ENCODE measurements around the gene ATG5.

ATG5 gene

DNA sequence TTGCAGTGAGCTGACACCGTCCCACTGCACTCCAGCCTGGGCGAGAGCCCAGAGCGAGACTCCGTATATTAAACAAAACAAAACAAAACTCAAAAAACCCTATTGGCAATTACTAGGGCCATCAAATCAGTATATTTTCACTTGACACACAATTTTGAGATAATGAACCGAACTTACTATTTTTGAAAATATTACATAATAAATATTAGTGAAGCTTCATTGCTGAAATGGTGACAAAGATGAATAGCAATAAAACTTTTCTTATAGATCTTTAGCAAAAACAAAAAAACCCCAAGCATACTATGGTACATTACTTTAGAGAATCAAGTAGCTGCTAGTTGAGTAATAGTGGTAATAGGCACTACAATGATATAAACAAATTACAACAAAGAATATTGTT, 113.0 kb downstream of the ATG5 start:
- Histone ChIP-seq H3K9me3 (ENCODE audit: insufficient read depth, low read depth, low read length) (no peaks in the 10 kb centered on the region), H3K9me2 (replicated peaks; ENCODE audit: low read depth, low read length) (no peaks in the 10 kb centered on the region), H3K9ac (ENCODE audit: low read depth, low read length, poor library complexity, severe bottlenecking) (no peak overlapping the region), H4K20me1 (ENCODE audit: insufficient read depth, low read length, poor library complexity, severe bottlenecking) (no peaks in the 10 kb centered on the region), H3K79me2 (ENCODE audit: insufficient read depth, low read length) (peaks cover 8% of the 10 kb centered on the region; the same call in 1 of the 2 replicates), H3K4me3 (ENCODE audit: low read length, poor library complexity, severe bottlenecking) (no peak overlapping the region), H3K4me1 (ENCODE audit: insufficient read depth, low read length, poor library complexity, severe bottlenecking) (no peaks in the 10 kb centered on the region), H3K27me3 (ENCODE audit: insufficient read depth, low read length, poor library complexity, severe bottlenecking) (no peaks in the 10 kb centered on the region), H3K36me3 (ENCODE audit: insufficient read depth, low read length) (0 out of 2 replicates have a peak, but pooled peaks cover 4% of the 10 kb centered on the region), H2AFZ (ENCODE audit: low read length) (no peak overlapping the region), H3F3A (ENCODE audit: low read depth) (no peaks in the 10 kb centered on the region), H3K4me2 (ENCODE audit: low read depth, low read length, poor library complexity, severe bottlenecking) (no peak overlapping the region)
- TF ChIP-seq, protein P1, sequence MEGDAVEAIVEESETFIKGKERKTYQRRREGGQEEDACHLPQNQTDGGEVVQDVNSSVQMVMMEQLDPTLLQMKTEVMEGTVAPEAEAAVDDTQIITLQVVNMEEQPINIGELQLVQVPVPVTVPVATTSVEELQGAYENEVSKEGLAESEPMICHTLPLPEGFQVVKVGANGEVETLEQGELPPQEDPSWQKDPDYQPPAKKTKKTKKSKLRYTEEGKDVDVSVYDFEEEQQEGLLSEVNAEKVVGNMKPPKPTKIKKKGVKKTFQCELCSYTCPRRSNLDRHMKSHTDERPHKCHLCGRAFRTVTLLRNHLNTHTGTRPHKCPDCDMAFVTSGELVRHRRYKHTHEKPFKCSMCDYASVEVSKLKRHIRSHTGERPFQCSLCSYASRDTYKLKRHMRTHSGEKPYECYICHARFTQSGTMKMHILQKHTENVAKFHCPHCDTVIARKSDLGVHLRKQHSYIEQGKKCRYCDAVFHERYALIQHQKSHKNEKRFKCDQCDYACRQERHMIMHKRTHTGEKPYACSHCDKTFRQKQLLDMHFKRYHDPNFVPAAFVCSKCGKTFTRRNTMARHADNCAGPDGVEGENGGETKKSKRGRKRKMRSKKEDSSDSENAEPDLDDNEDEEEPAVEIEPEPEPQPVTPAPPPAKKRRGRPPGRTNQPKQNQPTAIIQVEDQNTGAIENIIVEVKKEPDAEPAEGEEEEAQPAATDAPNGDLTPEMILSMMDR (conservative IDR thresholded peaks at IDR 0.05; ENCODE audit: low read length), result no peak

DNA sequence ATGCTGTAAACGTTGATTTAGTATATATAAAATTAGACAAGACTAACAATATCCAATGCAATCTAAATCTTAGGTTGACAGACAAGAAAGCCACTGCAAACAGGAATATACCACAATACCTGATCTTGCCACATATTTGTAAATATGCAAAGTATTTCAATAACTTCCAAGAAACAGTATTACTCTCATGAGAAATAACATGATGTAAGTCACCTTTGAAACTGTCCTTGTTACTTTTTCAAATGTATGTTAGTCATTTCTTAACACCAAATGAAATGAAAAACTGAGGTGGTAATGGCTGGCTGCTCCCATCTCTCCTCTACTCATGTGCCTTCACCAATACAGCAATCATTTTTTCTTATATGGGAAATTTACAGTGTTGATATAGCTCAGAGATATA, 118.7 kb downstream of the ATG5 start:
- no peaks in the 10 kb centered on the region for H4K20me1 ChIP-seq (ENCODE audit: insufficient read depth, low read length, poor library complexity, severe bottlenecking)
- H3K9me3 ChIP-seq (ENCODE audit: insufficient read depth, low read depth, low read length), result no peaks in the 10 kb centered on the region
- no peaks in the 10 kb centered on the region for H3K27me3 ChIP-seq (ENCODE audit: insufficient read depth, low read length, poor library complexity, severe bottlenecking)
- TF ChIP-seq EZH2phosphoT487 (IDR thresholded peaks at IDR 0.05; ENCODE audit: borderline replicate concordance), result no peak
- TF ChIP-seq, protein P1 (conservative IDR thresholded peaks at IDR 0.05; ENCODE audit: low read length), result no peak
- no peak overlapping the region for H3K4me2 ChIP-seq (ENCODE audit: low read depth, low read length, poor library complexity, severe bottlenecking)
- 0 out of 2 replicates have a peak, but pooled peaks cover 6% of the 10 kb centered on the region for H3K36me3 ChIP-seq (ENCODE audit: insufficient read depth, low read length)
- H3F3A ChIP-seq (ENCODE audit: low read depth), result no peaks in the 10 kb centered on the region
- H3K9me2 ChIP-seq (replicated peaks; ENCODE audit: low read depth, low read length), result no peaks in the 10 kb centered on the region
- H3K4me1 ChIP-seq (ENCODE audit: insufficient read depth, low read length, poor library complexity, severe bottlenecking), result no peaks in the 10 kb centered on the region
- no peak overlapping the region for H2AFZ ChIP-seq (ENCODE audit: low read length)
- no peak overlapping the region for H3K9ac ChIP-seq (ENCODE audit: low read depth, low read length, poor library complexity, severe bottlenecking)
- peaks cover 8% of the 10 kb centered on the region; the same call in 1 of the 2 replicates for H3K79me2 ChIP-seq (ENCODE audit: insufficient read depth, low read length)
- no peak overlapping the region for H3K4me3 ChIP-seq (ENCODE audit: low read length, poor library complexity, severe bottlenecking)

DNA sequence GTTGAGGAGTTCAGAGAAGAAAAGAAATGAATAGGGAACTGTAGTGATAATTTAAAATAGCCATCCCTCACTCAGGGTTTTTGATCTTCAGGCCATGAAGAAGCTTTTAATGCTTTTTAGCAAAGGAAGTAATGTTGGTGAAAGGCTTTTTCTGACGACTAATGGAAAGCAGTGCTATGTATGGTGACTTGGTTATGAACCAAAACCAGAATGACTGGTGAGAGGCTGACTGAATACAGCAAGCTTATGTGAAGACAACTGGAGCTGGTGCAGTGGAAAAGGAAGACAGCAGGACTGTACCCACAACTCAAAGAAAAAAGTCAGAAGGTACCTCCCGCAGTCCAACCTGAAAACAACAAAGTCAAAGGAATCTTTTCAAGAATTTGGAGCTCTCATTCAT, 120.6 kb downstream of the ATG5 start:
- Histone ChIP-seq H3K4me2 (ENCODE audit: low read depth, low read length, poor library complexity, severe bottlenecking) (no peak overlapping the region), H3K79me2 (ENCODE audit: insufficient read depth, low read length) (peaks cover 8% of the 10 kb centered on the region; the same call in 1 of the 2 replicates), H3K27me3 (ENCODE audit: insufficient read depth, low read length, poor library complexity, severe bottlenecking) (no peaks in the 10 kb centered on the region), H2AFZ (ENCODE audit: low read length) (no peak overlapping the region), H3K9me2 (replicated peaks; ENCODE audit: low read depth, low read length) (no peaks in the 10 kb centered on the region), H3K9me3 (ENCODE audit: insufficient read depth, low read depth, low read length) (no peaks in the 10 kb centered on the region), H3K36me3 (ENCODE audit: insufficient read depth, low read length) (peaks cover 17% of the 10 kb centered on the region; the same call in 1 of the 2 replicates), H3F3A (ENCODE audit: low read depth) (no peaks in the 10 kb centered on the region), H4K20me1 (ENCODE audit: insufficient read depth, low read length, poor library complexity, severe bottlenecking) (no peaks in the 10 kb centered on the region), H3K4me1 (ENCODE audit: insufficient read depth, low read length, poor library complexity, severe bottlenecking) (no peaks in the 10 kb centered on the region), H3K9ac (ENCODE audit: low read depth, low read length, poor library complexity, severe bottlenecking) (no peak overlapping the region), H3K4me3 (ENCODE audit: low read length, poor library complexity, severe bottlenecking) (no peak overlapping the region)
- no peak for TF ChIP-seq EZH2phosphoT487 (IDR thresholded peaks at IDR 0.05; ENCODE audit: borderline replicate concordance)
- TF ChIP-seq, protein P1 (conservative IDR thresholded peaks at IDR 0.05; ENCODE audit: low read length), result no peak

Measured in Loucy (cell line).